ENCODE results near the gene ADAMTSL3.

- no peak for TF ChIP-seq NFATC4 (CRISPR knock-in tag; IDR thresholded peaks at IDR 0.05)
- TF ChIP-seq CTCF (IDR thresholded peaks at IDR 0.05), result no peak
- TF ChIP-seq CREB1 (CRISPR knock-in tag; IDR thresholded peaks at IDR 0.05), result no peak
- no peak for TF ChIP-seq NR2C2 (CRISPR knock-in tag; IDR thresholded peaks at IDR 0.05)
- TF ChIP-seq RELA (CRISPR knock-in tag; IDR thresholded peaks at IDR 0.05; ENCODE audit: borderline replicate concordance), result no peak
- no peak for TF ChIP-seq ZNF532 (CRISPR knock-in tag; IDR thresholded peaks at IDR 0.05; ENCODE audit: borderline replicate concordance)
- TF ChIP-seq MAX (CRISPR knock-in tag; IDR thresholded peaks at IDR 0.05), result no peak
These were observed 110.4 kb downstream of the ADAMTSL3 start for GRCh38 chr15:83764201-83764838.
